ENCODE results near the gene CEMIP2. TPM values are rescaled to one million over a fixed set of nuclear protein-coding genes. Genes with fewer than 3 reads are reported as not detected.

CEMIP2 gene
- total RNA-seq, 3 donors from 2014 or later: 63.6 to 124 (median 99.3) TPM

GRCh38 chr9:71690063-71690688 is 78.1 kb downstream of the CEMIP2 start:
- no peak overlapping the region for H3K4me3 ChIP-seq
- no peaks in the 10 kb centered on the region for H3K9me3 ChIP-seq
- intact Hi-C loops (cut with DNase I, micrococcal nuclease): no loop called here
- TF ChIP-seq, protein P1, sequence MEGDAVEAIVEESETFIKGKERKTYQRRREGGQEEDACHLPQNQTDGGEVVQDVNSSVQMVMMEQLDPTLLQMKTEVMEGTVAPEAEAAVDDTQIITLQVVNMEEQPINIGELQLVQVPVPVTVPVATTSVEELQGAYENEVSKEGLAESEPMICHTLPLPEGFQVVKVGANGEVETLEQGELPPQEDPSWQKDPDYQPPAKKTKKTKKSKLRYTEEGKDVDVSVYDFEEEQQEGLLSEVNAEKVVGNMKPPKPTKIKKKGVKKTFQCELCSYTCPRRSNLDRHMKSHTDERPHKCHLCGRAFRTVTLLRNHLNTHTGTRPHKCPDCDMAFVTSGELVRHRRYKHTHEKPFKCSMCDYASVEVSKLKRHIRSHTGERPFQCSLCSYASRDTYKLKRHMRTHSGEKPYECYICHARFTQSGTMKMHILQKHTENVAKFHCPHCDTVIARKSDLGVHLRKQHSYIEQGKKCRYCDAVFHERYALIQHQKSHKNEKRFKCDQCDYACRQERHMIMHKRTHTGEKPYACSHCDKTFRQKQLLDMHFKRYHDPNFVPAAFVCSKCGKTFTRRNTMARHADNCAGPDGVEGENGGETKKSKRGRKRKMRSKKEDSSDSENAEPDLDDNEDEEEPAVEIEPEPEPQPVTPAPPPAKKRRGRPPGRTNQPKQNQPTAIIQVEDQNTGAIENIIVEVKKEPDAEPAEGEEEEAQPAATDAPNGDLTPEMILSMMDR (IDR thresholded peaks at IDR 0.05): no peak
- H3K36me3 ChIP-seq (ENCODE audit: low read depth): peaks cover 4% of the 10 kb centered on the region
- no peak for DNase-seq
- H3K4me1 ChIP-seq (ENCODE audit: low read depth): peaks cover 9% of the 10 kb centered on the region
- no peak for ATAC-seq

- H3K36me3 ChIP-seq (ENCODE audit: low read depth): peaks cover 4% of the 10 kb centered on the region
- intact Hi-C loops (cut with DNase I, micrococcal nuclease): no loop called here
These were observed 80.6 kb downstream of the CEMIP2 start for GRCh38 chr9:71687676-71688075.

DNA sequence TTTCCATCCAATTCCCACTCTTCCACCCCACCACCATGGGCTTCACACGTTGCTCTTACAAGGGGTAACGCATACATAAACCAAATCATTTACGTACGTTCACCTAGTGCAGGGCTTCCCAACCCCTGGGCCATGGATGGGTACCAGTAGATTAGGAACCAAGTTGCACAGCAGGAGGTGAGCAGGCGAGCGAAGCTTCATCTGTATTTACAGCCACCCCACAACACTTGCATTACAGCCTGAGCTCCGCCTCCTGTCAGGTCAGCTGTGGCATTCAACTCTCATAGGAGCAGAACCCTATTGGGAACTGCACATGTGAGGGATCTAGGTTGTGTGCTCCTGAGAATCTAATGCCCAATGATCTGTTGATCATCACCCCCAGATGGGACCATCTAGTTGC is 82.3 kb downstream of the CEMIP2 start:
- H3K36me3 ChIP-seq (ENCODE audit: low read depth): peaks cover 4% of the 10 kb centered on the region
- H3K9me3 ChIP-seq: no peaks in the 10 kb centered on the region
- intact Hi-C loops (cut with DNase I, micrococcal nuclease): no loop called here
- ATAC-seq: no peak
- no peak overlapping the region for H3K4me3 ChIP-seq
- H3K4me1 ChIP-seq (ENCODE audit: low read depth): peaks cover 22% of the 10 kb centered on the region
- TF ChIP-seq, protein P1 (IDR thresholded peaks at IDR 0.05): no peak
- DNase-seq: peak in 1 of 3 donors; percentile 33

More at GRCh38 chr9:71687676-71688075, 80.6 kb downstream of the CEMIP2 start:
- peaks cover 14% of the 10 kb centered on the region for H3K4me1 ChIP-seq (ENCODE audit: low read depth)
- no peak for DNase-seq
- no peaks in the 10 kb centered on the region for H3K9me3 ChIP-seq
- TF ChIP-seq, protein P1 (IDR thresholded peaks at IDR 0.05): no peak
- no peak for ATAC-seq
- no peak overlapping the region for H3K4me3 ChIP-seq

GRCh38 chr9:71685394-71685793 is 82.9 kb downstream of the CEMIP2 start:
- Histone ChIP-seq H3K9me3 (no peaks in the 10 kb centered on the region), H3K36me3 (ENCODE audit: low read depth) (peaks cover 4% of the 10 kb centered on the region), H3K4me1 (ENCODE audit: low read depth) (peaks cover 25% of the 10 kb centered on the region), H3K4me3 (no peak overlapping the region)
- intact Hi-C loops (cut with DNase I, micrococcal nuclease): no loop called here
- TF ChIP-seq, protein P1 (IDR thresholded peaks at IDR 0.05): no peak
- DNase-seq (peak in 1 of 3 donors; percentile 50), ATAC-seq (peak; percentile 81)

DNA sequence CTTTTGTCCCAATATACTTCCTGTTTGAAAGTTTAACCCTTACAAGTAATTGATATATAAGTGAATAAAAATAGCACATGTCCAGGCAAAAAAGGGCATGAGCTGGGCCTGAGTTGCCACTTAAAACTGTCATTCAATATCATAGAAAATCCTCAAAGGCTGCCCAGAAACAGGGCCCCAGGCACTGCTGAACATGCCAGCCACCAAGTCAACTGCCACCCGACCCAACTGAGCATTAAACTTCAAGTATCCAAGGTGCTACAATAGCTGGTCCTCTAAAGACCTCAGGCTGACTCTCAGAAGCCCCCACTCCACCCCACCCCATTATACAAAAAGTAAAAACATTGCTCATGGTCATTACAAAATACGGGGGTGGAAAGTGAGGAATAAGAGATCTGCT is 83.7 kb downstream of the CEMIP2 start:
- TF ChIP-seq, protein P1 (IDR thresholded peaks at IDR 0.05): no peak
- H3K9me3 ChIP-seq: no peaks in the 10 kb centered on the region
- no peak overlapping the region for H3K4me3 ChIP-seq
- DNase-seq: no peak
- intact Hi-C loops (cut with DNase I, micrococcal nuclease): loop anchor here in 1 of 2 donors (5.0 kb wide), 1 partner anchor 77 kb away; no protein-coding TSS in a partner anchor
- peaks cover 25% of the 10 kb centered on the region for H3K4me1 ChIP-seq (ENCODE audit: low read depth)
- H3K36me3 ChIP-seq (ENCODE audit: low read depth): no peaks in the 10 kb centered on the region
- ATAC-seq: no peak
